ENCODE measurements around the gene SLC44A1.

Gene SLC44A1

DNA sequence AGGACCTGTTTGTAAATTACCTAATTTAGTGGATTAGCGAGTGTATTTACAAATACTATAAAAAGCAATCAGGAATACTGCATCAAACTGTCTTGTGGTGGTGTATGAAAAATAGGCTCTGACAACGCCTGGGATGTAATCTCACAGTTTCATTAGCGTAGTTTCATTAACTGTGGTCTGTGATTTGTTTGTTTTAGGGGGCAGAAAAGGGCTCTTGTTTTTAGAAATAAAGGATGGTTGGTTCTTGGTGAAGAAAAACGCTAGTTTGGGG is 1.4 kb downstream of the SLC44A1 start:
- no peak for DNase-seq (ENCODE audit: low read depth in 1 of 2, low spot score in 1 of 2)
- Histone ChIP-seq H3K27ac (replicated peaks) (no peak overlapping the region), H3K27me3 (ENCODE audit: insufficient read depth, poor library complexity, severe bottlenecking) (no peaks in the 10 kb centered on the region), H3K4me3 (replicated peaks; ENCODE audit: insufficient read depth, low read length) (peak overlapping the region; percentile 96)
- TF ChIP-seq GABPA (IDR thresholded peaks at IDR 0.05; ENCODE audit: low read depth): no peak
- TF ChIP-seq SPI1 (IDR thresholded peaks at IDR 0.05; ENCODE audit: borderline replicate concordance, low read depth): no peak
- TF ChIP-seq, protein P1, sequence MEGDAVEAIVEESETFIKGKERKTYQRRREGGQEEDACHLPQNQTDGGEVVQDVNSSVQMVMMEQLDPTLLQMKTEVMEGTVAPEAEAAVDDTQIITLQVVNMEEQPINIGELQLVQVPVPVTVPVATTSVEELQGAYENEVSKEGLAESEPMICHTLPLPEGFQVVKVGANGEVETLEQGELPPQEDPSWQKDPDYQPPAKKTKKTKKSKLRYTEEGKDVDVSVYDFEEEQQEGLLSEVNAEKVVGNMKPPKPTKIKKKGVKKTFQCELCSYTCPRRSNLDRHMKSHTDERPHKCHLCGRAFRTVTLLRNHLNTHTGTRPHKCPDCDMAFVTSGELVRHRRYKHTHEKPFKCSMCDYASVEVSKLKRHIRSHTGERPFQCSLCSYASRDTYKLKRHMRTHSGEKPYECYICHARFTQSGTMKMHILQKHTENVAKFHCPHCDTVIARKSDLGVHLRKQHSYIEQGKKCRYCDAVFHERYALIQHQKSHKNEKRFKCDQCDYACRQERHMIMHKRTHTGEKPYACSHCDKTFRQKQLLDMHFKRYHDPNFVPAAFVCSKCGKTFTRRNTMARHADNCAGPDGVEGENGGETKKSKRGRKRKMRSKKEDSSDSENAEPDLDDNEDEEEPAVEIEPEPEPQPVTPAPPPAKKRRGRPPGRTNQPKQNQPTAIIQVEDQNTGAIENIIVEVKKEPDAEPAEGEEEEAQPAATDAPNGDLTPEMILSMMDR (IDR thresholded peaks at IDR 0.05; ENCODE audit: insufficient read depth, low read length): no peak
- TF ChIP-seq, protein P2, sequence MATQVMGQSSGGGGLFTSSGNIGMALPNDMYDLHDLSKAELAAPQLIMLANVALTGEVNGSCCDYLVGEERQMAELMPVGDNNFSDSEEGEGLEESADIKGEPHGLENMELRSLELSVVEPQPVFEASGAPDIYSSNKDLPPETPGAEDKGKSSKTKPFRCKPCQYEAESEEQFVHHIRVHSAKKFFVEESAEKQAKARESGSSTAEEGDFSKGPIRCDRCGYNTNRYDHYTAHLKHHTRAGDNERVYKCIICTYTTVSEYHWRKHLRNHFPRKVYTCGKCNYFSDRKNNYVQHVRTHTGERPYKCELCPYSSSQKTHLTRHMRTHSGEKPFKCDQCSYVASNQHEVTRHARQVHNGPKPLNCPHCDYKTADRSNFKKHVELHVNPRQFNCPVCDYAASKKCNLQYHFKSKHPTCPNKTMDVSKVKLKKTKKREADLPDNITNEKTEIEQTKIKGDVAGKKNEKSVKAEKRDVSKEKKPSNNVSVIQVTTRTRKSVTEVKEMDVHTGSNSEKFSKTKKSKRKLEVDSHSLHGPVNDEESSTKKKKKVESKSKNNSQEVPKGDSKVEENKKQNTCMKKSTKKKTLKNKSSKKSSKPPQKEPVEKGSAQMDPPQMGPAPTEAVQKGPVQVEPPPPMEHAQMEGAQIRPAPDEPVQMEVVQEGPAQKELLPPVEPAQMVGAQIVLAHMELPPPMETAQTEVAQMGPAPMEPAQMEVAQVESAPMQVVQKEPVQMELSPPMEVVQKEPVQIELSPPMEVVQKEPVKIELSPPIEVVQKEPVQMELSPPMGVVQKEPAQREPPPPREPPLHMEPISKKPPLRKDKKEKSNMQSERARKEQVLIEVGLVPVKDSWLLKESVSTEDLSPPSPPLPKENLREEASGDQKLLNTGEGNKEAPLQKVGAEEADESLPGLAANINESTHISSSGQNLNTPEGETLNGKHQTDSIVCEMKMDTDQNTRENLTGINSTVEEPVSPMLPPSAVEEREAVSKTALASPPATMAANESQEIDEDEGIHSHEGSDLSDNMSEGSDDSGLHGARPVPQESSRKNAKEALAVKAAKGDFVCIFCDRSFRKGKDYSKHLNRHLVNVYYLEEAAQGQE (IDR thresholded peaks at IDR 0.05; ENCODE audit: insufficient replicate concordance, low read depth): no peak
- no peak for TF ChIP-seq POLR2AphosphoS5 (IDR thresholded peaks at IDR 0.05; ENCODE audit: low read depth)

DNA sequence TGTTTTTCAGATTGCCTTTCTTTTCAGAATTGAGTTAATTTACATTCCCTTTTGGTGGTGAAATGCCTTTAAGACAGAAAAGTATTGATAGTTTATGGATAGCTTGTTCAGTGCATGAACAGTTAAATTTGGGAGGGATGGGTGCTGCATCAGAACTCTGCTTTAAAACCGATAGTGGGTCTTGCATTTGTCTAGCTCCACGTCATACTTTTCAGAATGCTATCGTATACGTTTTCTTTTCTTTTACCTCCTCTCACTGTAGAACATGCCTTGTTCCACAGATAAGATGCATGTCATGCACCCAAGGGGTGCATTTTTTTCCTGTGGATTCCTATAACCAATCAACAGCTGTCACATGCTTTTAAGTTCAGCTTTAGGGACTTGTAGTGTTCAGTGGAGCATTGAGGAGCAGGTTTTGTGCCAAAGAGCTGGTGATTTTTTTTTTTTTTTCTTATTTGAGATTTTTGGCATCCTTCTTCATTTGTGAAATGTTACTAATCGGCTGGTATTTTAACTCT is 2.3 kb downstream of the SLC44A1 start:
- Histone ChIP-seq H3K27ac (replicated peaks) (no peak overlapping the region), H3K27me3 (ENCODE audit: insufficient read depth, poor library complexity, severe bottlenecking) (no peaks in the 10 kb centered on the region), H3K4me3 (replicated peaks; ENCODE audit: insufficient read depth, low read length) (no peak overlapping the region)
- DNase-seq (ENCODE audit: low read depth in 1 of 2, low spot score in 1 of 2): no peak
- no peak for TF ChIP-seq POLR2AphosphoS5 (IDR thresholded peaks at IDR 0.05; ENCODE audit: low read depth)
- TF ChIP-seq GABPA (IDR thresholded peaks at IDR 0.05; ENCODE audit: low read depth): no peak
- TF ChIP-seq, protein P1 (IDR thresholded peaks at IDR 0.05; ENCODE audit: insufficient read depth, low read length): no peak
- TF ChIP-seq, protein P2 (IDR thresholded peaks at IDR 0.05; ENCODE audit: insufficient replicate concordance, low read depth): no peak
- TF ChIP-seq SPI1 (IDR thresholded peaks at IDR 0.05; ENCODE audit: borderline replicate concordance, low read depth): no peak

DNA sequence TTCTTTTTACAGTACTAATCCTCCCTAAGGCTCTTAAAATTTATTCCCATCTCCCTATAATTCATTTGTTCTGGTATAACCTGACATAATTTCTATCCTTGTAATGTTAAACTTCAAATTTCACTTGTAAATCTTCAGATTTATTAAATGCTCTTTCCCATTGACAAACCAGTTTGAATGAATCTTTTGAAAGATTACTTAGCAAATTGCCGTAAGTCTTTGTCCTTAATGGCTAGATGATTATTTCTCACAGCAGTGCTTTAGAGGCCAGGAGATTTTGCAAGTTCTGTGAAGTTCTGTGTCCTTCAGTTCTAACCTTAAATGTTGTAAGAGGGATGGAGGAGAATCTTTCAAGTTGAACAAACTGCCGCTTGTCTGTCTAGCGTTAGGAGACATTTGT is 4.2 kb downstream of the SLC44A1 start:
- no peaks in the 10 kb centered on the region for H3K27me3 ChIP-seq (ENCODE audit: insufficient read depth, poor library complexity, severe bottlenecking)
- no peak overlapping the region for H3K27ac ChIP-seq (replicated peaks)
- no peak overlapping the region for H3K4me3 ChIP-seq (replicated peaks; ENCODE audit: insufficient read depth, low read length)
- DNase-seq (ENCODE audit: low read depth in 1 of 2, low spot score in 1 of 2): no peak
- TF ChIP-seq, protein P2 (IDR thresholded peaks at IDR 0.05; ENCODE audit: insufficient replicate concordance, low read depth): no peak
- TF ChIP-seq, protein P1 (IDR thresholded peaks at IDR 0.05; ENCODE audit: insufficient read depth, low read length): no peak
- no peak for TF ChIP-seq SPI1 (IDR thresholded peaks at IDR 0.05; ENCODE audit: borderline replicate concordance, low read depth)
- no peak for TF ChIP-seq GABPA (IDR thresholded peaks at IDR 0.05; ENCODE audit: low read depth)
- TF ChIP-seq POLR2AphosphoS5 (IDR thresholded peaks at IDR 0.05; ENCODE audit: low read depth): no peak
